ENCODE measurements around the gene RSPO3.

RSPO3 gene

DNA sequence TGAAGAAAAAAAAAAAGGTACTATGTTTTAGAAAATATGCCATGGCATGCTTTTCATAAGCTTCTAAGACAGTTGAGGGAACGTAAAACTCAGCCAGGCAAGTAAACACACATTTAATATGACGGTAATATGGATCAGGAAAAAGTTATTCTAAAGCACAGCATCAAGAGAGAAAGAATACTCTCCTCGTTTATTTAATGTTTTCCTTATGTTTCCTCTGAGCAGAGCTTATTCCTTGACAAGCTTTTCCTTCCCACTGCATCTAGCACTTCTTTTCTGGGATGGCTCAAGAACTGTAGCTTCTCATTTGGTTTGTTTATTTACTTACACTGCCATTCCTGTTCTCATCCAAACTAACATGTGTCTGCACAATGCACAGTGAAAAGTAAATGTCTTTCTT lies 2.7 kb upstream of the RSPO3 start:
- no peak overlapping the region for H2AFZ ChIP-seq (ENCODE audit: low read length)
- TF ChIP-seq, protein P1, sequence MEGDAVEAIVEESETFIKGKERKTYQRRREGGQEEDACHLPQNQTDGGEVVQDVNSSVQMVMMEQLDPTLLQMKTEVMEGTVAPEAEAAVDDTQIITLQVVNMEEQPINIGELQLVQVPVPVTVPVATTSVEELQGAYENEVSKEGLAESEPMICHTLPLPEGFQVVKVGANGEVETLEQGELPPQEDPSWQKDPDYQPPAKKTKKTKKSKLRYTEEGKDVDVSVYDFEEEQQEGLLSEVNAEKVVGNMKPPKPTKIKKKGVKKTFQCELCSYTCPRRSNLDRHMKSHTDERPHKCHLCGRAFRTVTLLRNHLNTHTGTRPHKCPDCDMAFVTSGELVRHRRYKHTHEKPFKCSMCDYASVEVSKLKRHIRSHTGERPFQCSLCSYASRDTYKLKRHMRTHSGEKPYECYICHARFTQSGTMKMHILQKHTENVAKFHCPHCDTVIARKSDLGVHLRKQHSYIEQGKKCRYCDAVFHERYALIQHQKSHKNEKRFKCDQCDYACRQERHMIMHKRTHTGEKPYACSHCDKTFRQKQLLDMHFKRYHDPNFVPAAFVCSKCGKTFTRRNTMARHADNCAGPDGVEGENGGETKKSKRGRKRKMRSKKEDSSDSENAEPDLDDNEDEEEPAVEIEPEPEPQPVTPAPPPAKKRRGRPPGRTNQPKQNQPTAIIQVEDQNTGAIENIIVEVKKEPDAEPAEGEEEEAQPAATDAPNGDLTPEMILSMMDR (IDR thresholded peaks at IDR 0.05; ENCODE audit: low read length) = no peak
- no peak for TF ChIP-seq EZH2 (IDR thresholded peaks at IDR 0.05; ENCODE audit: borderline replicate concordance, low read length)
- no peaks in the 10 kb centered on the region for H4K20me1 ChIP-seq (ENCODE audit: insufficient read depth, low read length)
- no peaks in the 10 kb centered on the region for H3K36me3 ChIP-seq (ENCODE audit: insufficient read depth, low read length)
- no peaks in the 10 kb centered on the region for H3K79me2 ChIP-seq (ENCODE audit: insufficient read depth, low read length)
- H3K27me3 ChIP-seq (ENCODE audit: insufficient read depth, low read length) = no peaks in the 10 kb centered on the region
- no peak overlapping the region for H3K27ac ChIP-seq (ENCODE audit: low read depth, low read length, poor library complexity, severe bottlenecking)
- H3F3A ChIP-seq (ENCODE audit: insufficient read depth, low read length) = no peaks in the 10 kb centered on the region
- H3K4me3 ChIP-seq (ENCODE audit: low read depth, low read length, poor library complexity, severe bottlenecking) = no peak overlapping the region
- no peak overlapping the region for H3K9ac ChIP-seq (ENCODE audit: low read length)
- H3K9me2 ChIP-seq (ENCODE audit: low read depth, low read length) = no peaks in the 10 kb centered on the region
- H3K4me2 ChIP-seq (ENCODE audit: low read length) = no peak overlapping the region
- no peaks in the 10 kb centered on the region for H3K9me3 ChIP-seq (ENCODE audit: low read length)
- no peaks in the 10 kb centered on the region for H3K4me1 ChIP-seq (ENCODE audit: insufficient read depth, low read length, severe bottlenecking)

DNA sequence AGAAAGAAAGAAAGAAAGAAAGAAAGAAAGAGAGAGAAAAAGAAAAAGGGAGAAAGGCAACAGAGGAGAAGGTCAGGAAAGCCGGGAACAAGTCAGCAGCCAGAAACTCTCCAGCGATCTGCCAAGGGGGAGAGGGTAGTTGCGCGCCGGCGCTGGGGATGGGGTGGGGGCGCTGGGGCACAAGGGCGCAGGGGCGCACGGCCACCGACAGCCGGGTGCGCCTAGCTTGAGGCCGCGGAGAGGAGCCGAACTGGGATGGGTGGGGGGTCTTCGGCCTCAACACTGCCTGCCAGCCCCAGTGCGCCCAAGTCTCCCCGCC lies 533 bp upstream of the RSPO3 start:
- H3K9me3 ChIP-seq (ENCODE audit: low read length) = no peaks in the 10 kb centered on the region
- H3K4me2 ChIP-seq (ENCODE audit: low read length) = no peak overlapping the region
- no peak overlapping the region for H3K9ac ChIP-seq (ENCODE audit: low read length)
- H3K4me1 ChIP-seq (ENCODE audit: insufficient read depth, low read length, severe bottlenecking) = no peaks in the 10 kb centered on the region
- no peaks in the 10 kb centered on the region for H3K27me3 ChIP-seq (ENCODE audit: insufficient read depth, low read length)
- H2AFZ ChIP-seq (ENCODE audit: low read length) = no peak overlapping the region
- no peak overlapping the region for H3K4me3 ChIP-seq (ENCODE audit: low read depth, low read length, poor library complexity, severe bottlenecking)
- H3F3A ChIP-seq (ENCODE audit: insufficient read depth, low read length) = no peaks in the 10 kb centered on the region
- H3K79me2 ChIP-seq (ENCODE audit: insufficient read depth, low read length) = no peaks in the 10 kb centered on the region
- TF ChIP-seq, protein P1 (IDR thresholded peaks at IDR 0.05; ENCODE audit: low read length) = no peak
- TF ChIP-seq EZH2 (IDR thresholded peaks at IDR 0.05; ENCODE audit: borderline replicate concordance, low read length) = no peak
- no peak overlapping the region for H3K27ac ChIP-seq (ENCODE audit: low read depth, low read length, poor library complexity, severe bottlenecking)
- no peaks in the 10 kb centered on the region for H3K9me2 ChIP-seq (ENCODE audit: low read depth, low read length)
- no peaks in the 10 kb centered on the region for H3K36me3 ChIP-seq (ENCODE audit: insufficient read depth, low read length)
- no peaks in the 10 kb centered on the region for H4K20me1 ChIP-seq (ENCODE audit: insufficient read depth, low read length)

DNA sequence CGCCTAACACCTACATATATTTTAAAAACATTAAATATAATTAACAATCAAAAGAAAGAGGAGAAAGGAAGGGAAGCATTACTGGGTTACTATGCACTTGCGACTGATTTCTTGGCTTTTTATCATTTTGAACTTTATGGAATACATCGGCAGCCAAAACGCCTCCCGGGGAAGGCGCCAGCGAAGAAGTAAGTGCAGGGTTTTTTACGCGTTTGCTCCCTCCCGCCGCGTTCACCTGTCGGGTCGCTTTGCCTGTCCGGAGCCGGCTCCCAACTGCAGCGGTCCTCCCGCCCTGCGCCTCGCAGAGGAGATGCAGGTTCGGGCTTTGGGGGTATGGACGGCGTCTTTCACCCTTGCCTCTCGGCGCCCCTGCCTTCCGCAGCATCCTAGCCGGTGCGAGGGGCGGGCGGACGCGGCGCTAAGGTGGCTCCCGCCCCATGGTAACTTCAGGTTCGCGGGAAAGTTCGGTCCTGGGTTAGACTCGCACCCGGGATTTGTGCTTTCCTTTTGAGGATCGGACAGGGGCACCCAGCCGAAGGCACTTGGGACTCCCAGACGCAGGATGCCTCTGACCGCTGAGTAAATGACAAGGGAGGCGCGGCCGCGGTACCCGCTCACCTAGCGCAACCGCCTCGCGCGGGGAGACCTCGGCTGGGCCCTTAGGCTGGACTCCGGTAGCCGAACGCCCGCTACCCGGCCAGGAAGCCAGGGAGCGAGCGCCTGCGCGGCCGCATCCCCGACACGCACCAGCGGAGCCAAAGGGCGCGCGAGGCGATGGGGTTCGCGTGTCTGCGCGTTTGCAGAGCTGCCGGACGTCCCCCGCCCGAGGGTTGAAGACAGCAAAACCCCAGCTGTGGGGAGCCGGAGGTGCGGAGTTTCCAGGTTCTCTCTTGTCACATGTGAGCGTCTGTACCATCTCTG lies 891 bp downstream of the RSPO3 start:
- Histone ChIP-seq H3K9me2 (ENCODE audit: low read depth, low read length) (no peaks in the 10 kb centered on the region), H3K9me3 (ENCODE audit: low read length) (no peaks in the 10 kb centered on the region), H3K9ac (ENCODE audit: low read length) (no peak overlapping the region), H3K27ac (ENCODE audit: low read depth, low read length, poor library complexity, severe bottlenecking) (no peak overlapping the region), H3K27me3 (ENCODE audit: insufficient read depth, low read length) (no peaks in the 10 kb centered on the region), H3K79me2 (ENCODE audit: insufficient read depth, low read length) (no peaks in the 10 kb centered on the region), H3K4me2 (ENCODE audit: low read length) (peak overlapping the region; percentile 52; the same call in 1 of the 2 replicates), H3K4me3 (ENCODE audit: low read depth, low read length, poor library complexity, severe bottlenecking) (peak overlapping the region; percentile 35), H2AFZ (ENCODE audit: low read length) (no peak overlapping the region), H3K36me3 (ENCODE audit: insufficient read depth, low read length) (no peaks in the 10 kb centered on the region), H3F3A (ENCODE audit: insufficient read depth, low read length) (no peaks in the 10 kb centered on the region), H4K20me1 (ENCODE audit: insufficient read depth, low read length) (no peaks in the 10 kb centered on the region), H3K4me1 (ENCODE audit: insufficient read depth, low read length, severe bottlenecking) (no peaks in the 10 kb centered on the region)
- TF ChIP-seq, protein P1 (IDR thresholded peaks at IDR 0.05; ENCODE audit: low read length) = no peak
- no peak for TF ChIP-seq EZH2 (IDR thresholded peaks at IDR 0.05; ENCODE audit: borderline replicate concordance, low read length)
